Endothelial cell of umbilical vein (primary cell): Measurements from ENCODE around the gene BRF1.

Source experiments
- EZH2 ChIP-seq: IDR thresholded peaks from 2 replicates; pipeline ENCODE4 v1.6.1; 2012; ENCODE audit warnings: borderline replicate concordance, low read depth, mild to moderate bottlenecking, moderate library complexity, low read length, inconsistent platforms; ENCODE audit not compliant: severe bottlenecking
- FOS ChIP-seq: IDR thresholded peaks from 2 replicates; pipeline ENCODE4 v1.6.1; 2011; ENCODE audit warnings: mild to moderate bottlenecking, low read length, moderate library complexity, borderline replicate concordance; ENCODE audit not compliant: insufficient read depth
- GATA2 ChIP-seq: IDR thresholded peaks from 2 replicates; pipeline ENCODE4 v1.7.0; 2011; ENCODE audit warnings: low read depth, mild to moderate bottlenecking, moderate library complexity, mixed read lengths, low read length; ENCODE audit not compliant: insufficient read length, insufficient read depth
- JUN ChIP-seq: IDR thresholded peaks from 2 replicates; pipeline ENCODE4 v1.6.1; 2011; ENCODE audit warnings: borderline replicate concordance, low read depth; ENCODE audit not compliant: insufficient read length, insufficient read depth
- MYC ChIP-seq: IDR thresholded peaks from one replicate; pipeline ENCODE4 v1.6.1; 2011; ENCODE audit warnings: mild to moderate bottlenecking, low read depth, low read length
- POLR2A ChIP-seq: IDR thresholded peaks from 2 replicates; pipeline ENCODE4 v1.6.1; 2012; ENCODE audit warnings: low read depth, mild to moderate bottlenecking, control low read depth, low read length
- POLR2AphosphoS5 ChIP-seq: IDR thresholded peaks from 2 replicates; pipeline ENCODE4 v1.6.1; 2012; ENCODE audit warnings: low read depth, mild to moderate bottlenecking, control low read depth, low read length, moderate library complexity; ENCODE audit not compliant: insufficient read depth
- TF ChIP-seq, protein P1 (sequence below), 2 donors: IDR thresholded peaks; 1 replicate in 1 of 2; 2 replicates in 1 of 2; pipeline ENCODE4 v1.5.1; 2011; ENCODE audit warnings: low read length in 2 of 2, mild to moderate bottlenecking in 2 of 2, moderate library complexity in 2 of 2, control low read depth in 1 of 2, inconsistent platforms in 1 of 2, low read depth in 1 of 2; ENCODE audit not compliant: insufficient read depth in 1 of 2; ENCODE audit errors: extremely low read depth in 1 of 2
- TF ChIP-seq, protein P2 (sequence below): IDR thresholded peaks from 2 replicates; pipeline ENCODE4 v1.6.1; 2011; ENCODE audit not compliant: insufficient read depth, insufficient read length

DNA sequence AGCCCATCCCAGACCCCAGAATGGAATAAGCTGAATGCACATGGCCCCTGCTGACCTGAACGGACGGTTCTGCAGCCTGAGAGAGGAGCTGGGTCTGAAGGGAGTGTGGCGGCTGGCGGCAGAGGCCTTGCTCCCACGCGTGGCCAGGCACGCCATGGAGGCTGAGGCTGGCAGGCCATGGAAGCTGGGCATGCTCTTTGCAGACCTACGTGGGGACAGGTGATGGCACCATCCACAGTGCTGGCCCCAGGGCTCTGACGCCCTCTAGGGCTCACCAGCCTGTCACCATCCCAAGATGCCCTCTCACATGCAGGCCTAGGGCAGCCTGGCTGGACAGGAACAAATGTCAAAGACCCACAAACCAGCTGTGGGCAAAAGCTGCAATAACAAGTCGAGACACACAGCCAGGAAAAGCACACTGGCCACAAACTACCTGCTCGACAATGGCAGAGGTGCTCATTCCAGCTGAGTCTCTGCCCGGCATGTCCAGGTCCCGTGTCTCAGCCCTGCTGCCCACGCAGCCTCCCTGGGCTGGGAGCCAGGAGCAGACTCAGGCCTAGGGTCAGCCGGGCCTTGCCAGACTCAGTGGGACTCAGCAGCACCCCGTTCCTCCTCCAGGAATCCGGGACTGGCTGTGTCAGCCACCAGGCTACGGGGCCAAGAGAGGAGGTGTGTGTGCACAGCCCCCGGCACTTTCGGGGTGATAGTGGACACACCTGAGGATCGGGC, 32.8 kb downstream of the BRF1 start:
- TF ChIP-seq, protein P1, sequence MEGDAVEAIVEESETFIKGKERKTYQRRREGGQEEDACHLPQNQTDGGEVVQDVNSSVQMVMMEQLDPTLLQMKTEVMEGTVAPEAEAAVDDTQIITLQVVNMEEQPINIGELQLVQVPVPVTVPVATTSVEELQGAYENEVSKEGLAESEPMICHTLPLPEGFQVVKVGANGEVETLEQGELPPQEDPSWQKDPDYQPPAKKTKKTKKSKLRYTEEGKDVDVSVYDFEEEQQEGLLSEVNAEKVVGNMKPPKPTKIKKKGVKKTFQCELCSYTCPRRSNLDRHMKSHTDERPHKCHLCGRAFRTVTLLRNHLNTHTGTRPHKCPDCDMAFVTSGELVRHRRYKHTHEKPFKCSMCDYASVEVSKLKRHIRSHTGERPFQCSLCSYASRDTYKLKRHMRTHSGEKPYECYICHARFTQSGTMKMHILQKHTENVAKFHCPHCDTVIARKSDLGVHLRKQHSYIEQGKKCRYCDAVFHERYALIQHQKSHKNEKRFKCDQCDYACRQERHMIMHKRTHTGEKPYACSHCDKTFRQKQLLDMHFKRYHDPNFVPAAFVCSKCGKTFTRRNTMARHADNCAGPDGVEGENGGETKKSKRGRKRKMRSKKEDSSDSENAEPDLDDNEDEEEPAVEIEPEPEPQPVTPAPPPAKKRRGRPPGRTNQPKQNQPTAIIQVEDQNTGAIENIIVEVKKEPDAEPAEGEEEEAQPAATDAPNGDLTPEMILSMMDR (IDR thresholded peaks at IDR 0.05; ENCODE audit: extremely low read depth in 1 of 2, insufficient read depth in 1 of 2, low read depth in 1 of 2, low read length in 2 of 2), result no peak
- TF ChIP-seq POLR2AphosphoS5, result no peak
- TF ChIP-seq POLR2A, result no peak
- no peak for TF ChIP-seq FOS
- no peak for TF ChIP-seq EZH2
- TF ChIP-seq JUN, result no peak
- no peak for TF ChIP-seq GATA2
- no peak for TF ChIP-seq MYC
- TF ChIP-seq, protein P2, sequence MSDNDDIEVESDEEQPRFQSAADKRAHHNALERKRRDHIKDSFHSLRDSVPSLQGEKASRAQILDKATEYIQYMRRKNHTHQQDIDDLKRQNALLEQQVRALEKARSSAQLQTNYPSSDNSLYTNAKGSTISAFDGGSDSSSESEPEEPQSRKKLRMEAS, result no peak
